HG03342 (cell line): Measurements from ENCODE around the gene BEST1.
"Not testable (repeated sequence)": the region's sequence is repeated elsewhere in the genome, so short reads cannot be mapped to it uniquely, and the experiment has no call there.

ENCODE experiments used
- ATAC-seq: cut with Tn5 transposase; IDR thresholded peaks from one replicate; pipeline ENCODE4 v1.9.1; 2021; ENCODE audit warnings: mild to moderate bottlenecking, moderate library complexity; ENCODE audit not compliant: unreplicated experiment

The BEST1 gene

DNA sequence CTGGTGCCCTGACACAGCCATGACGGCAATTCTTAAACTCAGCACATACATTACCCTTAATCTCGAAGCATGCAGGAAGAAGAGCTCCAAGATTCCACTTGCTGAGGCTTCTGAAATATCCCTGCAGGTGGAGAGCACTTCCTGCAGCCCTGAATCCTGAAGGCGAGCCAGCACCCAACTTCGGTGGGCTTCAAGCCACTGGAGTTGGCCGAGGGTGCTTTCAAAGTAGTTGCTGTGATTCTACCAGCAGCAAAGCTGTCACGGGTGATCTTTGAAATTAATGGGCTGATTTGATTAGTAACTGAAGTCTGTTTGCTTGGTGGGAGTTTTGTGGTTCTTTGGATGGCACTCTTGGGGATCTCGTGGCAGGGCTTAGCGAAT, 26.3 kb downstream of the BEST1 start:
- ATAC-seq: no peak

DNA sequence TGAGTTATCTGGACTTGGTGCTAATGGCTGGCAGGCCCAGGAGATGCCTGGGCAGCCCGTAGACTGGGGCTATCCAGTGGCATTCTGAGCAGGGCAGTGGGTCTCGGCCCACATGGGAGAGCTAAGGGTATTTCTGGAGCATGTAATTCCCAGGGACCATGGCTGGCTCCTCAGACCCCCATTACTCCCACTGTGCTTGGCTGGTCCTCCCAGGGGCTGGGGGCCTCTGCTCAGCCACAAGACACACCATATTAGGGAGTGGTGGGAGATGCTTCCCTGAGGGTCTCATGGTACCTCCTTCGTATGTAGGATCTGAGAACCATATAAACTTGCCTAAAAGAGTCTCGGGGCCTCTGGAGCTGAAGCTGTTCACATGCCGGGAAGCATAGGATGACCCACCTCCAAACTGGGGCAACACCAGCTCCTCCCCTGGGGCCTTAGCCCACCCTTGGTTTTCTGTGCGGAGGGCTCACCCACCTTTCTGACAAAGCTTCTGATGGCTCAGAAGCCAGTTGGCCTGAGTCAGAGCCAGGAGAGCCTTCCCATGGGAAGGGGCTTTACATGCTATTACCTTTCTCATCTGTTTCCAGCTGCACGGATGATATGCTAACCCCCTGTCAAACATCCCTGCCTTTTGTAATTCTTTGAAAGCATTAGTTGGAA, 26.8 kb downstream of the BEST1 start:
- no peak for ATAC-seq

DNA sequence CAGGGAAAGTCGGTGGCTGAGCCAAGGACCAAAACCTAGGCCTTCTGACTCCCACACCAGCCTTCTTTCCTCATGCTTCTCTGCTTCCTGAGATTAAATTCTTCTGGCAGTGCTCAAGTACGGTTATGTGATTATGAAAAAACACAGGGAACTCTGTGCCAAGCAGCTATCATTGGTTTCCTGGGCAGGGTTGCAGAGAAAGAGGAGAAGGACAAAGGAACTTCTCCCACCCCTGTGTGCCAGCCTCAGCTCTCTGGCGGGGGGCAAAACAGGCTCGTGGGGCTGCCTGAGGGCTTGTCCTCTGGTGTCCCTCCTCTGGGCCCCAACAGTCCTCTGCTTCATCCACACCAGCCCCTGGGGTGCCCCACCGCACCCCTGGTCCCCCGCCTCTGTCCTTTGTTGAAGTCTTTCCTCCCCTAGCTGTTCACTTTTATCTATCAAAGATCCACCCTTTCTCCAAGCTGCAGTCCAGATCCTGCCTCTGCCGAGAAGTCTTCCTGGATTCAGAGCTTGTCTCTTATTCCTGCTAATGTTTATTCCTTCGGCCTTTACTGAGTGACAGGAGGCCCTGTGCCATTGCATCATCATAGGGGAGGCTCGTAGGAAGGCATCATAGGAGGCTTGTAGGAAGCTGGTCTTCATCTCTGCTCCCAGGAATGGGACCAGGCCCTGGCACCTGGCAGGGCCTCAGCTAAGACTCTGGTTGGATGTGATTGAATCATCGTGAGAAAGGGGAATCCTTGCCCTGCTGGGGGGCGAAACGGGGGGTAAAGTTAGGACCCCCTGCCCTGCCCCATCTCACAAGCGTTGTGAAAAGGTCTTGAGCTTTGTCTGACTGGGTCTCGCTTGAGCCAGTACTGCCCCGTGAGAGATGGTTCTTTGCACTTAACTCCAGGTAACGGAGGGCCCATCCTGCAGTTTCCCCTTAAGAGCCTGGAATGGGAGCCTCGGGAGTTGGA, 28.8 kb downstream of the BEST1 start:
- no peak for ATAC-seq

DNA sequence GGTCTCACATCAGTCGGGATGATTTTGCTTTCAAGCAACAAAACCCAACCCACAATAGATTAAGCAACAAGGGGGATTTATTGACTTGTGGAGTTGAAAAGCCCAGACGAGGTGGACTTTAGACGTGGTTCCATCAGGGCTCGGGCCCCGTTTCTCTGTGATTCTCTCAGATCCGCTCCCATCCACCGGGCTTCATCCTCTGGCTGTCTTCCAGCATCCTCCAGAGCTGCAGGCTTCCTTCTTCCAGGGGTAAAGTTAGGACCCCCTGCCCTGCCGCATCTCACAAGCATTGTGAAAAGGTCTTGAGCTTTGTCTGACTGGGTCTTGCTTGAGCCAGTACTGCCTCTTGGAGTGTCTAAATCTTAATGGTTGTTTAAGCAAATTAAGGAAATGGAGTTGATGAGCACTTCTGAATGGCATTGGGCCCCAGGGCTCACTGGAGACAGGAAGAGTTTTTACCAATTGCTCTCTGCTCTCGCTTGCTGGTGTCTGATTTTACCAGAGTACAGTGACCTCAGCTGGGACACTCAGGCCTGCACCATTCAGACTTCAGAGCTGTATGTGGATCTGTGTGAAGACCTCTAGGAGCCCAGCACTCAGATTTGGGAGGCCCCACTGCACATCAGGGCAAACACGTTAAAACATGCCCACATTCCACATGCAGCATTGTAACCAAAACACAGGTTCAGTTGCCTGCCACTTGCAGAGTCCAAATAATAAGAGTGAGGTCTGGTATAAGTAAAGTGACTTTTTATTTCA, 30.8 kb downstream of the BEST1 start:
- no peak for ATAC-seq

DNA sequence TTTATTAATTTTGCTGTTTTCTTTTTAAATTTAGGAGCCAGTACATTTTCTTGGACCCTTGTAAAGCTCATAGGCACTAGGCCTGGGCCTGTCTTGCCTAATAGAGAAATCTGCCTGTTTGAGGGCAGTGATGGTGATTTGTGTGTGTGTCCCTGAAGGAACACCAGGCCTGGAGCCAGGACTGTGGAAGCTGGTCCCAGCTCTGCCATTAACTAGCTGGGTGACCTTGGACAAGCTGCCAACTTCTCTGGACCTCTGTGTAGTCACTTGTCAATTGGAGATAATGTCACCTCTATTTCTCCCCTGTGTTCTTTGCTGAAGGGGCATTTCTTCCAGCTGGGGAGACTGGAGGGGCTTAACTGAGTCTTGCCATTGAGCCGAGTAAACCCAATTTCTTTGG, 33.3 kb downstream of the BEST1 start:
- no peak for ATAC-seq

DNA sequence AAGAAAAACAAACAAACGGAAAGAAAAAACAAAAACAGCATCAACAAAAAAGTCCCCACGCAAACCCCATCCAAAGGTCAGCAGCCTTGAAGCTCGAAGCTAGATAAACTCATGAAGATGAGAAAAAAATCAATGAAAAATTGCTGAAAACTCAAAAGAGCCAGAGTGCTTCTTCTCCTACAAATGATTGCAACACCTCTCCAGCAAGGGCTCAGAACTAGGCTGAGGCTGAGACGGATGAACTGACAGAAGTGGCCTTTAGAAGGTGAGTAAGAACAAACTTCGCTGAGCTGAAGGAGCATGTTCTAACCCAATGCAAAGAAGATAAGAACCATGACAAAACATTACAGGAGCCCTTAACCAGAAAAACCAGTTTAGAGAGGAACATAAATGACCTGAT, 35.7 kb downstream of the BEST1 start:
- no peak for ATAC-seq

DNA sequence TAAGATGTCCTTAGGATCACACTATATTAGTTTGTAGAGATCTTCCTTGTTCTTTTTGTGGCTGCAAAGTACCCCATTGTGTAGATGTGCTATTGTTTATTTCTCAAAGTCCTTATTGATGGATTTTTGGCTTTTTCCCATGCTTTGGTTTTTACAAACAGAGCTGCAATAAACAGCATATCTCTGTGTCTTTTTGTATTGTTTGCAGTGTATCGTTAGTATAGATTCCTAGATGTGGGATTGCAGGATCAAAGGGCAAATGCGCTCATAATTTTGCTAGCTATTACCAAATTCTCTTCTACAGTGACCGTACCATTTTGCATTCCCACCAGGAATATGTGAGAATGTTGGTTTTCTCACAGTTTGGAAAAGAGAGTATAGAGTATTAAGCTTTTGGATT, 44.8 kb downstream of the BEST1 start:
- ATAC-seq: no peak

DNA sequence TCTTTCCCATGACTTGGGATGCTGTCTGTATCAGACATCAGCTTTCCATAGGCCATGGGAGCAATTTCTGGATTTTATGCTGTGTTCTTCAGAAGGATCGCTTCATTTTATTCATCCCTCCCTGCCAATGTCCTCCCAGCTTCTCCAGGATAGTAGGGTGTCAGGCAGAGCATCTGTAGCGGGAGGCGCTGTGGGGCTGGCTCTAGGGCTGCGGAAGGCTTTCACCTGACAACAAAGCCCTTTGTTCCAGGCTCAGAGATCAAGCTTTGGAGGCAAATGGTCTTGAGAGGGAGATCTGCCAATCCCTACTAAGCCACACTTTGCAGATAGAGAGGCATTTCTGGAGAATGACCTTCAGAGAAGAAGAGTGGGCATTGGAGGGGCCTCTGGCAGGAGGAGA, 46.8 kb downstream of the BEST1 start:
- ATAC-seq: no peak

DNA sequence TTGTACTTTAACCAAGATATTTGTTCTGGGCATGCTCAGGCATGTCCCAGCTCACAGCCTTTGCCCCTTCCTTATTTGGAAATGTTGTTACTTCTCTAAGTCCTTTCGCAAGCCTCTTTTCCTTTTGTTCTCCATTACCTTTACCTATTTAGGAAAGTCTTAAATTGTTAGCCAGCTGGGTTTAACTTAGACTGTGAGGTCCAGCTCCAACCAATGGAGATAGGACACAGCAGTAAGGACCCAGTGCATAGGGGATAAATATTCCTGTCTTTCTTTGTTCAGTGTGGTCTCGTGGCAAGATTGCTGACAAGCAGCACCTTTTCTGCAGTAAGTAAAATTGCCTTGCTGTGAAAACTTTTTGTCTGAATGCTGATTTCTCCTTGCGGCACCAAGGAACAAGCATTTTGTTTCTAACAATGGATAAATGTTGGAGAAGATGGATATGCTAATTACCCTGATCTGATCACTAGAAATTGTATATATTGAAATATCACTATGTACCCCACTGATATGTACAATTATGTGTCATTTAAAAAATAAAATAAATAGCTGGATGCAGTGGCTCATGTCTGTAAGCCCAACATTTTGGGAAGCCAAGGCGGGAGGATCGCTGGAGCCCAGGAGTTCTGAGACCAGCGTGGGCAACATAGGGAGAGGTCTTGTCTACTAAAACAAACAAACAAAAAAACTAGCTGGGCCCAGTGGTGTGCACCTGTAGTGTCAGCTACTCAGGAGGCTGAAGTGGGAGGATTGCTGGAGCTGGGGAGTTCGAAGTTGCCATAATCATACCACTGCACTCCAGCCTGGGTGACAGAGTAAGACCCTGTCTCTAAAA, 49.2 kb downstream of the BEST1 start:
- ATAC-seq: no peak

DNA sequence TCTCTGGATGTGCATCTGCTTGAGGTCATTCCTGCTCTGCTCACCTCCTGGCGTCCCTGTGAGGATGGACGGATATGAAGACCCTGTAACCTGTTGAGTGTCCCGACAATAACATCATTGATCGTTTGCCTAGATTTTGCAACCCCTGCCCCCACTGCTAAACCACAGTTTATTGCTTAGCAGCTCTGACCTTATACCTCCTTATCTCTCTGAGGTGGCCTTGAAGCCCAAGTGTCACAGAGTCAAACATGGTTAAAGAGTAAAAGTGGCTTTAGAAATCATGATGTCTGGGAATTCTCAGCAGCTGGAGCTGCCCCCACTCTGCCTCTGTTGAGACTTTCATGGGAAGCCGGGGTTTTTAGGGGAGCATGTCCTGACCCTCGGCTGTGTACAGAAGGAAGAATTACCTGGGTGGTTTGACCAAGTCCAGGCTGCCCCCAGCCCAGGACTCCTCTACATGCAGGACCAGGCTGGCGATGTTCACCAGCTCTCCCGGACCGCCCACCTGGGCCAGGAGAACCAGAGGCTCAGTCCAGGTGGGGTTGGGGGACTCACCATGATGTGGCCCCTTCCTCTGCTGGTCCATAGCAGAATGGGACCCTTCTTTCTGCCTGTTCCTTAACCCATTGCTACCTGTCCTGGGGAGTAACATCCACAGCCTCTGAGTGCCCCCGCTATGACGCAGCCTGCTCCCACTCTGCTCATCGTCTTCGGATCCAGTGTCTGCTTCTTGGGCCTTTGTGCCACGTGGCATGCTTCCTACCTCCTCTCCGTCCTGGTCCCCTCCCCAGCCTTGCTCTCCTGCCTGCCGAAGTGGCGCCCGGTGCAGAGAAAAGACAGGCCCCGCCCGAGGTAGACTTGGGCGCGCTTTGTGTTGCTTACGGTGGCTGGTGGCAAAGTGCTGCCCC, 50.6 kb downstream of the BEST1 start:
- no peak for ATAC-seq

DNA sequence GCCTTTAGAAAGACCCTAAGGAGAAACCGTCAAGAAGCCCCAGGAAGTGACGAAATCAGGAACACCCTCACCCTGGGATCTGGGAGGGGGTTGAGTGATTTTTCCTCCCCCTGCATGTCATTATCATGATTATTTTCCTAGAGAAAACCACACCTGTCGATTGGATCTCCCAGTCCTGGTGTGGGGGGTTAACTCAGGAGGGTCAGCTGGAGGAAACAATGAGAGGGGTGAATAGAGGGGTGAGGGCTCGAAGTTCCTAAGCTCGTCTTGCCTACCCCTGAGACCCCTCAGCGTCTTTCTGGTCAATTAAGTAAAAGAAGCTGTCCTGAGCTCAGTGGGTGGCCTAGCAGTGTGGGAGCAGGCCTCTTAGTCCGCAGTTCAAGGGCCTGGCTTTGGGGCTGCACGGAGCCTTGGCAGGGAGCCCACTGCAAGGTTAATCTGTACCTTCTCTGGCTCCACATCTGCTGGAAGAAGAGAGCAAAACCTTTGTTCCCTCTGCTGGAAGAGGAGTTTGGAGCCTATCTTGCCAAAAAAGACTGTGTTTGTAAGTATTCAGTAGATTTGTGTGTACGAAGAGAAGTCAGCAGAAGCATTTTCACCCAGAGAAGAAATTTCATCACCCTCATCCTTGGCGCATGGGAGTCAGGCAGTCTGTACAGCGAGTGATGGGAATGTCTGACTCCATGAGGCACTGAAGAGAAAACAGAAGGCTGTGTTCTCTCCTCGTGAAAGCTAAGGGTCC, 51.5 kb downstream of the BEST1 start:
- no peak for ATAC-seq

DNA sequence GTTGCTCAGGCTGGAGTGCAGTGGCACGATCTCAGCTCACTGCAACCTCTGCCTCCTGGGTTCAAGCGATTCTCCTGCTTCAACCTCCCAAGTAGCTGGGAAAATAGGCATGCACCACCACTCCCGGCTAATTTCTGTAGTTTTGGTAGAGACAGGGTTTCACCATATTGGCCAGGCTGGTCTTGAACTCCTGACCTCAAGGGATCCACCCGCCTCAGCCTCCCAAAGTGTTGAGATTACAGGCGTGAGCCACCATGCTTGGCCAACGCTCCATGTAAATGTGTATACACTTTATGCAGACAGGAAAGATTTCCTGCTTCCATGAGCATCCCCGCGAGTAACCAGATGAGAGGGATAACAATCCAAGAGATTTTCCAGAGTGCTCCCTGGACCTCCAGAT, 52.1 kb downstream of the BEST1 start:
- not testable (repeated sequence) for ATAC-seq

DNA sequence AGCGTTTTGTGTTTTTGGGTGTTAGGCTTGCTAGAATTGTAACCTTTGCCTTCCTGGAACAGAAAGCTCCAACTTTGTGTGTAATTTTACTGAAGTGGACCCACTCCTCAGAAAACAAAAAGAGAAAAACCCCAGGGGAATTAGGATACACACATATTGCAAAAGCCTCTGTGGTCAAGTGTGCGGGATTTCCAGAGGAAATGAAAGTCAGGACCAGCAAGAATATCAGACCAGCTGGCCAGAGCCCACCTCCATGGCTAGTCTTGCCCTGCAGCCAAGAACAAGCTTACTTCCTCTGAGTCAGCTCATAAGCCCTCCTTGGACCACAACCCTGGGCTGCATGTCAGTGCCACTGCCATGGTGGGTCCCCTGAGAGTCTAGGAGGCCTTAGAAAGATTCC, 54.3 kb downstream of the BEST1 start:
- ATAC-seq: peak; percentile 58

DNA sequence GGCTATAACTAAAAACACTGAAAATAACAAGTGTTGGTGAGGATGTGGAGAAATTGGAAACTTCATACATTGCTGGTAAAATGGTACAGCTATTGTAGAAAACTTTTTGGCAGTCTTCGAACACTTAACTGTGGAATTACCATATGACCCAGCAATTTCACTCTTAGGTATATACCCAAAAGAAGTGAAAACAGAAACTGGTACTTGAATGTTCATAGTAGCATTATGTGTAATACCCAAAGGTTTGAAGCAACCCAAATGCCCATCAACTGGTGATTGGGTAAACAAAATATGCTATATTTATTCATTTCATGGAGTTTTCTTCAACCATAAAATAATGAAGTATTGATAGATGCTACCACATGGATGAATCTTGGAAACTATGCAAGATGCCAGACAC, 58.0 kb downstream of the BEST1 start:
- ATAC-seq: no peak

DNA sequence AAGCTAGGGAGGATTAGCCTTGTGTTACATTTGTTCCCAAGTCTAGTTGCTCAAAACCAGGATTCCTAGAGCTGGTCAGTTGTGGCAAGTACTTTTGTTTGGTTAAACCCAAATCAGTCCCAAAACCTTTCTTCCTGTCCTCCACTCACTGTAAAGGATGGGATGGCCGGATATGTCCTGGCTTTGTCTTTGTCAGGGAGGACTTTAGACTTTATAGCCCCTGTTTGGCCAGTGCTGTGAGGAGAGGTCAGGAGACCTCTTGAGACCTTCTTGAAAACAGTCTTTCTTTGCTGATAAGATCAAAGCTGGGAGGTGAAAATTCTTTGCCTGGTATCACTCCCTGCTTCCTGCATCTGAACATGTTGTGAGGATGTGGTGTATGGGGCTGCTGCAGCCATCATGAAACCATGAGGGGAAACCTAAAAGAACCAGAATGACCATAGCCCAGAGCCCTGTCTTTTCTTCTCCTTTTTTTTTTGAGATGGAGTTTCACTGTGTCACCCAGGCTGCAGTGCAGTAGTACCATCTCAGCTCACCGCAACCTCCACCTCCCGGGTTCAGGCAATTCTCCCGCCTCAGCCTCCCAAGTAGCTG, 60.9 kb downstream of the BEST1 start:
- no peak for ATAC-seq

DNA sequence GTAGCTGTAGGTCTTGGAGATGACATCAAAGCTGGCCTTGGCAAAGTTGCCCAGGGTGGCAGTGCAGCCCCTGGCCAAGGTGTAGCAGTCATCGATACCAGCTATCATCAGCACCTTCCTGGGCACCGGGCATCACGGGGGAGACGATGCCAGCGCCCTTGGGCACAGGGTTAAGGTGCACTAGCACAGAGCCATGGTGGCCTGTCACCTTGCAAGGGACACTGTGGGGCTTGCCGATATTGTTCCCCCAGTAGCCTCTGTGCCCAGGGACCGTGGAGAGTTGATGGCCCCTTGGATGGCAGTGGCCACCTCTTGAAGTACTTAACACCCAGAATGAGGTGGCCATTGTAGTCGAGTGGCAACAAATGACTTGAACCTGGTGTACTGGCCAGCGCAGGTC, 61.7 kb downstream of the BEST1 start:
- ATAC-seq: no peak

DNA sequence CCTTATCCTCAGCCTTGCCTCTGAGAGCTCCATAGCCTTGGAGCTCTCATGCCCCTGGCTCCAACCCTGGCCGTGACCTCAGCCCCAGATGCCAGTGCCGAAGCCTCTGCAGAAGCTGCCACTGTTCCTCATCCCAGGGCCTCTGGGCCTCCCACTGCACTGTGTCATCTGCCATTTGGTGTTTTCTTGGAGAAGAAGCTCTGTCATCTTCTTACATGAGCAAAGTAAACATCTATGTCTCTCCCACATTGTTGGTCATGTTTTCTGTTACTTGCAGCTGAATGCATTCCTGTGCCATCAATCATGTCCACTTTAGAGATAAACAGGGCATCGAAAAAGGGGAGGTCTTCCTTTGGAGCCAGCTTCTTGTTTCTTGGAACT, 62.3 kb downstream of the BEST1 start:
- no peak for ATAC-seq

DNA sequence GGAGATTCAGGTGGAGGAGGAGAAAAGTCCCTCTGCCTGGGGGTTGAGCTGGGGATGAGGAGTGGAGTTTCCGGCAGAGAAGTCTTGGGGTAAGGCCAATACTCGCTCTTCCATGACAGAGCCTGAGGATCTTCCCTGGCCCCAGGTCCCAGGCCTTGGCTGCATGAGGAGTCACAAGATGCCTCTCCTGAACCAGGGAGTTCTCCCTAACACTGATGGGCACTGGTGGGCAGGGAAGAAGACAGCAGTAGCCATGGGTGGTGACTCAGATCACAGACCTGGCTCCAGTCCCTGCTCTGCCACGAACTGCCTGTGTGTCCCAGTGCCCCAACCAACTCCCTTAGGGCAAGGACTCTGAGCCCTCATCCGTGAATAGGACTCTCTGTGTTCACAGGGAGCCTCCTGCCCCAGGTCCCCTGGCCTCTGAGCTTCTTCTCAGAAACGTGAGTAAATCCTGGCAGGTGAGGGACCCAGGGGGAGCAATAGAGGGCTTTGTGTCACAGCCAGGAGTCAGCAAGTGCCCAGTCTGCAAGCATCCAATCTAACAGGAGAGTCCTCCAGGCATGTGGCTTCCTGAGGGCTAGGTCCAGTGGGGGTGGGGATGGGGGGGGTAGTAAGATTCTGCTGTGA, 62.8 kb downstream of the BEST1 start:
- ATAC-seq: no peak
